Thyroid gland (tissue), 4 donors: Measurements from ENCODE around the gene GAS2L1. TPM values are rescaled to one million over a fixed set of nuclear protein-coding genes. Genes with fewer than 3 reads are reported as not detected.
A peak's percentile ranks its signal among the peaks of the same experiment; 100 is the strongest.

ENCODE experiments used
- DNase-seq, 2 donors: peaks; one replicate each; pipeline ENCODE4 v3.0.0-alpha.2; 2019
- H3K27ac ChIP-seq, 3 donors: fragments of 200-600 bp; sonication (generic); 1 replicate in 2 of 3; 2 replicates in 1 of 3; pipeline ENCODE4 v1.5.1; 2016 to 2019; ENCODE audit warnings: mild to moderate bottlenecking in 1 of 3, moderate library complexity in 1 of 3
- H3K27me3 ChIP-seq: fragments of 200-600 bp; sonication (generic); one replicate; pipeline ENCODE4 v1.5.1; 2019
- H3K36me3 ChIP-seq, 2 donors: fragments of 200-600 bp; sonication (generic); one replicate each; pipeline ENCODE4 v1.5.1; 2016 to 2019
- H3K4me1 ChIP-seq, 2 donors: fragments of 200-600 bp; sonication (generic); one replicate each; pipeline ENCODE4 v1.5.1; 2017 to 2019
- H3K4me3 ChIP-seq, 3 donors: fragments of 200-600 bp; sonication (generic); replicated peaks in 1 of 3; 1 replicate in 2 of 3; 2 replicates in 1 of 3; pipeline ENCODE4 v1.5.1; 2016; ENCODE audit warnings: mild to moderate bottlenecking in 1 of 3
- H3K9me3 ChIP-seq: fragments of 200-600 bp; sonication (generic); one replicate; pipeline ENCODE4 v1.5.1; 2017
- POLR2A ChIP-seq, 2 donors: fragments of 450-650 bp; IDR thresholded peaks; one replicate each; pipeline ENCODE4 v1.6.1; 2017; ENCODE audit warnings: antibody characterized with exemption in 2 of 2, mild to moderate bottlenecking in 2 of 2, moderate library complexity in 1 of 2
- WGBS, 2 donors: methylation state at CpG; one replicate each; pipeline ENCODE4 v1.1.5; 2017; 5-methylcytosine and 5-hydroxymethylcytosine counted together
- intact Hi-C: fragments of 100-400 bp; cut with DNase I; formaldehyde crosslinking; loops from one replicate; pipeline ENCODE4 v1.15.1; 2023
- total RNA-seq, 4 donors: library from RNA; depleted of rRNA; stranded (reverse); fragments of >200 nt; gene quantifications; one replicate each; pipeline ENCODE4 v1.2.3, GENCODE V29; 2016
- TF ChIP-seq, protein P1 (sequence below), 6 experiments: fragments of 200-600 bp in 3 of 6; fragments of 450-650 bp in 3 of 6; sonication (generic) in 3 of 6; IDR thresholded peaks; one replicate each; pipeline ENCODE4 v1.5.1; 2016 to 2019; ENCODE audit warnings: antibody characterized with exemption in 6 of 6, mild to moderate bottlenecking in 2 of 6, inconsistent platforms in 1 of 6, moderate library complexity in 1 of 6

GAS2L1 gene
- total RNA-seq, 4 donors from 2014 or later = 9.3 to 22.2 (median 15.7) TPM

DNA sequence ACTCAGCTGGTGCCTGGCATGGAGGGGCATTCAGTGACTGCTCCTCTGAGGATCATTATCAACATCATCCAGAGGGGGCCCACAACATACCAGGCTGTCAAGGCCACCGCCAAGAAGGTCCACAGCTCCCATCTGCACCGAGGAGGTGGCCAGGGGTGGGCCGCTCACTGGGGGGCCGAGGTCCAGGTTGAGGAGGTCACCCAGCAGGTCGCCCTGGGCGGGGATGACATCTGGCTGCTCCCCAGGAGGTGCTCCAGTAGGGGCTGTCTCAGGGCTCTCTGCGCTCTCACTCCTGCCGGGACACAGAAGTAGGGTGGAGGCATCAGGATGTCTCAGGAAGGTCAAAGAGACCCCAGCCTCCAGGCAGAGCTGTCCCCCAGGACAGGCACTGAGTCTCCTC, 34.1 kb downstream of the GAS2L1 start:
- Histone ChIP-seq H3K36me3 (peaks cover 41 to 54% of the 10 kb centered on the region in 2 donors), H3K27ac (no peak overlapping the region), H3K4me1 (peaks cover 20 to 30% of the 10 kb centered on the region in 2 donors), H3K9me3 (no peaks in the 10 kb centered on the region), H3K4me3 (no peak overlapping the region), H3K27me3 (no peaks in the 10 kb centered on the region)
- DNase-seq = no peak
- intact Hi-C loops = no loop called here
- WGBS, 2 donors = 95% methylated on average over 4 of the region's 8 CpGs; no CpG with 5 or more reads in 1 of the 2 donors
- TF ChIP-seq, protein P1, sequence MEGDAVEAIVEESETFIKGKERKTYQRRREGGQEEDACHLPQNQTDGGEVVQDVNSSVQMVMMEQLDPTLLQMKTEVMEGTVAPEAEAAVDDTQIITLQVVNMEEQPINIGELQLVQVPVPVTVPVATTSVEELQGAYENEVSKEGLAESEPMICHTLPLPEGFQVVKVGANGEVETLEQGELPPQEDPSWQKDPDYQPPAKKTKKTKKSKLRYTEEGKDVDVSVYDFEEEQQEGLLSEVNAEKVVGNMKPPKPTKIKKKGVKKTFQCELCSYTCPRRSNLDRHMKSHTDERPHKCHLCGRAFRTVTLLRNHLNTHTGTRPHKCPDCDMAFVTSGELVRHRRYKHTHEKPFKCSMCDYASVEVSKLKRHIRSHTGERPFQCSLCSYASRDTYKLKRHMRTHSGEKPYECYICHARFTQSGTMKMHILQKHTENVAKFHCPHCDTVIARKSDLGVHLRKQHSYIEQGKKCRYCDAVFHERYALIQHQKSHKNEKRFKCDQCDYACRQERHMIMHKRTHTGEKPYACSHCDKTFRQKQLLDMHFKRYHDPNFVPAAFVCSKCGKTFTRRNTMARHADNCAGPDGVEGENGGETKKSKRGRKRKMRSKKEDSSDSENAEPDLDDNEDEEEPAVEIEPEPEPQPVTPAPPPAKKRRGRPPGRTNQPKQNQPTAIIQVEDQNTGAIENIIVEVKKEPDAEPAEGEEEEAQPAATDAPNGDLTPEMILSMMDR (IDR thresholded peaks at IDR 0.05) = no peak
- no peak for TF ChIP-seq POLR2A (IDR thresholded peaks at IDR 0.05)

DNA sequence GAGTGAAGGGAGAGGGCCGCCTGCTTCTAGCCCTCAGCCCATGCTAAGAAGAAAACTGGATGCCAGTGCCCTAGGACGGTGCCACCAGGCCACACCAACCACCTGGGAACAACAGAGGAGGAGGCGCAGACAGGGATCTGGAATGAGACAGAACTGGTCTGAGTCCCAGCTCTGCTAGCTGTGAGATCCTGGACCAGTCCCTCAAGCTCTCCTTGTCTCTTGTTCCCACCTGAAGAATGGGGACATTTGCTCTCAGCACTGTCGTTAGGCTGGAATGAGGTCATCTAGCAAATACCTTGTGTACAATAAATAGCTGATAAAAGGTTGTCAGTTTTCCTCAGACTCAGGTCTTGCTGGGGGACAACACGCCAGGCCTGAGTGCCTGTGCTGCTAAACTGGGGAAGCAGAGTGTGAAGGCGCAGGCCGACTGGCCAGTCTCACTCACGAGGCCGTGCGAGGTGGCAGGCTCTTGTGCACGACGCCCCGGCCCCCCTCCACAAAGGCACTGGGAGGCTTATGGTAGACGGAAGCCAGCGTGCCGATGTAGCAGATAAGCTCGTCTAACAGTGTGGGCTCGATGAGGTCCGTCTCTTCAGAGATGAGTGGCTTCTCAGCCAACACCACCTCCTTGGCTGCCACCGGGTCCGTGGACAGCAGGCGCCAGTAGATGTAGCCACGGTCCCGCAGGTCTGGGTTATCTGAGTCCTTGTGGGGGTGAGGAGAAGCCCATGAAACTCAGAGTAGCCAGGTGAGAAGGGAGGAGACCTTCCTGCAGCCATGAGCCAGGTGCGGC, 34.8 kb downstream of the GAS2L1 start:
- H3K9me3 ChIP-seq = no peaks in the 10 kb centered on the region
- intact Hi-C loops = no loop called here
- no peaks in the 10 kb centered on the region for H3K27me3 ChIP-seq
- TF ChIP-seq, protein P1 (IDR thresholded peaks at IDR 0.05) = no peak
- TF ChIP-seq POLR2A (IDR thresholded peaks at IDR 0.05) = no peak
- no peak overlapping the region for H3K4me3 ChIP-seq
- no peak for DNase-seq
- no peak overlapping the region for H3K27ac ChIP-seq
- 92 to 98% methylated on average over 19 to 25 of the region's 25 CpGs for WGBS, 2 donors
- peaks cover 20 to 30% of the 10 kb centered on the region in 2 donors for H3K4me1 ChIP-seq
- H3K36me3 ChIP-seq = peaks cover 41 to 49% of the 10 kb centered on the region in 2 donors

DNA sequence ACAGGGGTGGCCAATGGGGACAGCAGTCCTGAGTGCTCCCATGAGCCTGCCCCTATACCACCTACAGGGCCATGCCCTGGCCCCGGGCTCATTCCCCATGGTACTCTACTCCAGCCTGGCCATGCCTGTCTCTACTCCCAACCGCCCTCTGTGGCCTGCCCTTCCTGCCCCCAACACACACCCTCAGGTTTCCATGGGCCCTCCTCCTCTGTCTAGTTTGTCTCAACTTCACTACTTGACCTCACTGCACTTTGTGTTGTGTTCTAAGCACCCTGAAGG, 35.3 kb downstream of the GAS2L1 start:
- no peak for DNase-seq
- Histone ChIP-seq H3K27ac (peak overlapping the region in 2 of 3 donors; percentile 1 to 57), H3K36me3 (peaks cover 41 to 48% of the 10 kb centered on the region in 2 donors), H3K4me1 (peaks cover 20 to 30% of the 10 kb centered on the region in 2 donors), H3K4me3 (no peak overlapping the region), H3K9me3 (no peaks in the 10 kb centered on the region), H3K27me3 (no peaks in the 10 kb centered on the region)
- TF ChIP-seq, protein P1 (IDR thresholded peaks at IDR 0.05) = no peak
- TF ChIP-seq POLR2A (IDR thresholded peaks at IDR 0.05) = no peak
- 88 to 89% methylated on average over 2 of the region's 2 CpGs for WGBS, 2 donors
- intact Hi-C loops = no loop called here

DNA sequence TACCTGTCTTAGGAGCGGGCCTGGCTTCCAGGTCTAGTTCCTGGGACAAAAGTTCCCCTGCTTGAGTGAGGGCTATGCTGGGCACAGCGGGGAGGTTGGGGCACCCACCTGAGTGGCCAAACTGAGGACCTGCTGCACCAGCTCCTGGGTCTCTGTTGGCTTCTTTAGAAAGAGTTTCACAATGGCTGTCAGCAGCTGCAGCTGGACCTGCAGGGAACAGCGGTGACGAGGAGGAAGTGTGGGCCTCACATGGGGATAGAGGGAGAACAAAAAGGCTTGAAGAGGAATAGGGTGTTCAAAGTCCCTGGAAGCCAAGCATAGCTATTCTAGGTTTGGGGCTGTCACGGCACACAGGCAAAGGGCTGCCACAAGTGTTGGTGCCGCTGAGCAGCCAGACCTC, 35.7 kb downstream of the GAS2L1 start:
- 82 to 83% methylated on average over 6 of the region's 6 CpGs for WGBS, 2 donors
- H3K9me3 ChIP-seq = no peaks in the 10 kb centered on the region
- intact Hi-C loops = no loop called here

DNA sequence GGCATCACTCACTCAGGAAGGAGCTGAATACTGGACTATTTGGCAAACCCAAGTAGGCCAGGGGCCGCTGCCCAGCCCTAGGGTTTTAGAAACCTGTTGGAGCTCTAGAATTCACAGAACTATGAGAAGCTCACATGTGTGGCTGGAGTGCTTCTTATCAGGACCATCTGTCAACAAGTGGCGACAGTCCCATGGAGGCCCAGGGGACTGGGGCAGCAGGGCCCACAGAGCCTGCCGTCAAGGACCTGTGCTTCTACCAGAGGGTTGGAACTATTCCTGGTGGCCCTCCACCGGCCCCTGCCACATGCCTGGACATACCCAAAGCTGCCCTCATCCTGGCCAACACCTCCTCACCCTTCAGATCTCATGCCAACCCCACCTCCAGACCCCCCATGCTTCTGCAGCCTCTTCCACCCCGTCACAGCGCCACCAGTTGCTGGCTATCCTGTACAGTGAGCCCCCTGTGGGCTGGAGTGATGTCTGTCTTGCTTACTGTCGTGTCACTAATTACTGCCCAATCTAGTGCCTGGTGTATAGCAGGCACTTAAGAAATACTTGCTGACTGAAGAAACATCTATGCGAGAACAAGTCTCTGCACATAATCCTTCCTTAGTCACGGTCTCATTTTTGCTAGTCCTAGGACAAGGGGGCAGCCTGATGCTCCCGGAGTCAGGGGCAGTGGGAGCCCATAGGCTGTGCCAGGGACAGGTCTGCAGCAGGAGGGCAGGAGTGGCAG, 36.3 kb downstream of the GAS2L1 start:
- TF ChIP-seq, protein P1 (IDR thresholded peaks at IDR 0.05) = no peak
- no peak for TF ChIP-seq POLR2A (IDR thresholded peaks at IDR 0.05)
- peaks cover 33 to 41% of the 10 kb centered on the region in 2 donors for H3K36me3 ChIP-seq
- no peaks in the 10 kb centered on the region for H3K9me3 ChIP-seq
- no peak overlapping the region for H3K4me3 ChIP-seq
- no peaks in the 10 kb centered on the region for H3K27me3 ChIP-seq
- DNase-seq = peak; percentile 74 to 79
- intact Hi-C loops = no loop called here
- peak overlapping the region; percentile 1 to 57 (median 35) for H3K27ac ChIP-seq
- peaks cover 20 to 30% of the 10 kb centered on the region in 2 donors for H3K4me1 ChIP-seq
- 32 to 36% methylated on average over 8 to 9 of the region's 10 CpGs for WGBS, 2 donors

More for the DNA sequence above, 35.7 kb downstream of the GAS2L1 start:
- DNase-seq = no peak
- Histone ChIP-seq H3K36me3 (peaks cover 38 to 44% of the 10 kb centered on the region in 2 donors), H3K27me3 (no peaks in the 10 kb centered on the region), H3K4me1 (peaks cover 20 to 30% of the 10 kb centered on the region in 2 donors), H3K4me3 (no peak overlapping the region), H3K27ac (peak overlapping the region; percentile 1 to 57 (median 35))
- TF ChIP-seq POLR2A (IDR thresholded peaks at IDR 0.05) = no peak
